Left ventricle myocardium inferior (tissue), 1 donor: ENCODE data around the gene IL36B. TPM values are rescaled to one million over a fixed set of nuclear protein-coding genes. Genes with fewer than 3 reads are reported as not detected.

ENCODE experiments used
- DNase-seq: peaks from one replicate; pipeline ENCODE4 v3.0.0-alpha.2; 2020
- H3K27ac ChIP-seq: fragments of 200-600 bp; replicated peaks from 2 replicates; pipeline ENCODE4 v1.8.0; 2021
- H3K27me3 ChIP-seq: fragments of 200-600 bp; 2 replicates; pipeline ENCODE4 v1.8.0; 2021; ENCODE audit warnings: low read depth
- H3K36me3 ChIP-seq: fragments of 200-600 bp; 2 replicates; pipeline ENCODE4 v1.8.0; 2021
- H3K4me1 ChIP-seq: fragments of 200-600 bp; 2 replicates; pipeline ENCODE4 v1.8.0; 2021
- H3K4me3 ChIP-seq: fragments of 200-600 bp; 2 replicates; pipeline ENCODE4 v1.8.0; 2021; ENCODE audit warnings: mild to moderate bottlenecking, moderate library complexity
- H3K9me3 ChIP-seq: fragments of 200-600 bp; replicated peaks from 2 replicates; pipeline ENCODE4 v1.8.0; 2021
- CTCF ChIP-seq: fragments of 200-600 bp; IDR thresholded peaks from 2 replicates; pipeline ENCODE4 v1.8.0; 2021; ENCODE audit warnings: antibody characterized with exemption, mild to moderate bottlenecking, borderline replicate concordance
- intact Hi-C: fragments of 100-400 bp; cut with micrococcal nuclease; formaldehyde crosslinking; loops from one replicate; pipeline ENCODE4 v1.11.0; 2022
- total RNA-seq: library from RNA; stranded (reverse); fragmentation: NEBNext Ultra II Directional; extraction: Animal tissue kit (Norgen Biotek cat#: 25700); gene quantifications from one replicate; pipeline ENCODE4 v1.2.1, GENCODE V29; 2021
- donor health status: DM: no; HTN: yes; CAD: no; lungs with severe emphysema.

IL36B gene
- total RNA-seq, 1 donor from 2014 or later: not detected

- H3K27ac ChIP-seq: no peak overlapping the region
- intact Hi-C loops: no loop called here
- no peaks in the 10 kb centered on the region for H3K9me3 ChIP-seq
- H3K36me3 ChIP-seq: no peaks in the 10 kb centered on the region
- peaks cover 12% of the 10 kb centered on the region for H3K27me3 ChIP-seq
- no peak for TF ChIP-seq CTCF
- no peak for DNase-seq
- no peaks in the 10 kb centered on the region for H3K4me1 ChIP-seq
- H3K4me3 ChIP-seq: no peak overlapping the region
These were observed 43.0 kb downstream of the IL36B start for GRCh38 chr2:113009622-113010021.

- no peak for TF ChIP-seq CTCF
- intact Hi-C loops: no loop called here
- H3K9me3 ChIP-seq: no peaks in the 10 kb centered on the region
- no peaks in the 10 kb centered on the region for H3K36me3 ChIP-seq
- DNase-seq: no peak
- peaks cover 26% of the 10 kb centered on the region for H3K27me3 ChIP-seq
- H3K4me3 ChIP-seq: no peak overlapping the region
- no peaks in the 10 kb centered on the region for H3K4me1 ChIP-seq
- no peak overlapping the region for H3K27ac ChIP-seq
These were observed 45.4 kb downstream of the IL36B start for GRCh38 chr2:113007250-113007649.

- Histone ChIP-seq H3K4me3 (no peak within 1 kb of the TSS), H3K36me3 (no peaks in the 10 kb centered on the region), H3K4me1 (no peaks in the 10 kb centered on the region), H3K9me3 (peaks cover 16% of the 10 kb centered on the region), H3K27me3 (peaks cover 21% of the 10 kb centered on the region), H3K27ac (no peak within 1 kb of the TSS)
- TF ChIP-seq CTCF: no peak
- no peak for DNase-seq
- intact Hi-C loops: no loop called here
These were observed 47.6 kb downstream of the IL36B start, which contains the start of gene IL36A for GRCh38 chr2:113005030-113005509. Gene IL36A, plus strand, starts transcription at chr2:113005459. Its CDS starts 413 bp downstream, at chr2:113005872.

GRCh38 chr2:113002677-113003076, 50.0 kb downstream of the IL36B start:
- H3K9me3 ChIP-seq: peaks cover 24% of the 10 kb centered on the region
- H3K4me1 ChIP-seq: no peaks in the 10 kb centered on the region
- no peak overlapping the region for H3K27ac ChIP-seq
- no peaks in the 10 kb centered on the region for H3K36me3 ChIP-seq
- intact Hi-C loops: no loop called here
- H3K4me3 ChIP-seq: no peak overlapping the region
- DNase-seq: no peak
- peaks cover 28% of the 10 kb centered on the region for H3K27me3 ChIP-seq
- no peak for TF ChIP-seq CTCF

GRCh38 chr2:113000436-113000835, 52.2 kb downstream of the IL36B start:
- intact Hi-C loops: no loop called here

More at GRCh38 chr2:113000436-113000835, 52.2 kb downstream of the IL36B start:
- Histone ChIP-seq H3K9me3 (peaks cover 24% of the 10 kb centered on the region), H3K36me3 (no peaks in the 10 kb centered on the region), H3K4me1 (no peaks in the 10 kb centered on the region), H3K27ac (no peak overlapping the region), H3K27me3 (peaks cover 32% of the 10 kb centered on the region), H3K4me3 (no peak overlapping the region)
- no peak for DNase-seq
- TF ChIP-seq CTCF: no peak
